Ishikawa (cell line): ENCODE results near the gene PRUNE2.

Source experiments
- CEBPB ChIP-seq: IDR thresholded peaks from 2 replicates; pipeline ENCODE4 v1.6.1; 2012
- EGR1 ChIP-seq: IDR thresholded peaks from 2 replicates; pipeline ENCODE4 v1.6.1; 2012
- EP300 ChIP-seq: IDR thresholded peaks from 2 replicates; pipeline ENCODE4 v1.6.1; 2012; ENCODE audit warnings: borderline replicate concordance
- FOXM1 ChIP-seq: IDR thresholded peaks from 2 replicates; pipeline ENCODE4 v1.6.1; 2012; ENCODE audit warnings: low read depth, borderline replicate concordance
- NFIC ChIP-seq: IDR thresholded peaks from 2 replicates; pipeline ENCODE4 v1.6.1; 2012
- RAD21 ChIP-seq: IDR thresholded peaks from 2 replicates; pipeline ENCODE4 v1.6.1; 2012; ENCODE audit warnings: low read depth
- REST ChIP-seq: IDR thresholded peaks from 2 replicates; pipeline ENCODE4 v1.6.1; 2012; ENCODE audit warnings: low read depth, mild to moderate bottlenecking
- TAF1 ChIP-seq: IDR thresholded peaks from 2 replicates; pipeline ENCODE4 v1.6.1; 2012; ENCODE audit warnings: low read depth, mild to moderate bottlenecking
- TCF12 ChIP-seq: IDR thresholded peaks from 2 replicates; pipeline ENCODE4 v1.6.1; 2012; ENCODE audit warnings: low read depth
- TEAD4 ChIP-seq: IDR thresholded peaks from 2 replicates; pipeline ENCODE4 v1.6.1; 2012
- USF1 ChIP-seq: IDR thresholded peaks from 2 replicates; pipeline ENCODE4 v1.6.1; 2012
- YY1 ChIP-seq: IDR thresholded peaks from 2 replicates; pipeline ENCODE4 v1.6.1; 2012; ENCODE audit warnings: low read depth
- ZBTB7A ChIP-seq: IDR thresholded peaks from 2 replicates; pipeline ENCODE4 v1.6.1; 2012; ENCODE audit warnings: low read depth
- TF ChIP-seq, protein P1 (sequence below): IDR thresholded peaks from 2 replicates; pipeline ENCODE4 v1.6.1; 2012

DNA sequence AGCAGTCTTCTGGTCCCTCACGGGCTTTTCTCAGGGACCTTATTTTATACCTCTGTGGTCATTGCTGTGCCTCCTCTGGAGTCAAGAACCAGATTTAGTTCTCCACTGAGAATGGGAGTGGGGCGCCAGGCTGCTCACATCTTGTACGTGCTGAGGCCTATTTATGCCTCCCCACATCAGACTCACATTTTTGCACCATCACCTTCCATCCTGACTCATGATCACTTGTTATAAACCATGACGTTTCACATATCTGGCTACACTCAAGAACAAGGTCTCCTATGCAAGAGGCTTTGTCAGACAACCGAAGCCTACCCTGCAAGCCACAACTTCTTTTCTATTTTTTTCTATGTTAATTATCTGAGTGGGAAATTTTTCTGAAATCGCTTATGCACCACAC, 10.7 kb downstream of the PRUNE2 start:
- no peak for TF ChIP-seq REST
- no peak for TF ChIP-seq EP300
- TF ChIP-seq NFIC, result no peak
- no peak for TF ChIP-seq RAD21
- no peak for TF ChIP-seq FOXM1
- no peak for TF ChIP-seq TAF1
- no peak for TF ChIP-seq ZBTB7A
- no peak for TF ChIP-seq TEAD4
- TF ChIP-seq, protein P1, sequence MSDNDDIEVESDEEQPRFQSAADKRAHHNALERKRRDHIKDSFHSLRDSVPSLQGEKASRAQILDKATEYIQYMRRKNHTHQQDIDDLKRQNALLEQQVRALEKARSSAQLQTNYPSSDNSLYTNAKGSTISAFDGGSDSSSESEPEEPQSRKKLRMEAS, result no peak
- TF ChIP-seq YY1, result no peak
- TF ChIP-seq EGR1, result no peak
- TF ChIP-seq TCF12, result no peak
- TF ChIP-seq USF1, result no peak
- TF ChIP-seq CEBPB, result no peak
